MM.1S (cell line): ENCODE results near the gene GAS2L2.

Source experiments
- EZH2 ChIP-seq: fragments of 300-600 bp; sonication (generic); optimal IDR thresholded peaks from 2 replicates; pipeline ENCODE3; 2017; ENCODE audit warnings: low read depth, mild to moderate bottlenecking, antibody characterized with exemption, low read length, mixed read lengths
- EZH2phosphoT487 ChIP-seq: fragments of 300-600 bp; sonication (generic); IDR thresholded peaks from 2 replicates; pipeline ENCODE4 v1.6.1; 2018; ENCODE audit warnings: antibody characterized with exemption, low read length
- TF ChIP-seq, protein P1 (sequence below): fragments of 300-600 bp; sonication (generic); IDR thresholded peaks from 2 replicates; pipeline ENCODE4 v1.5.1; 2016; ENCODE audit warnings: antibody characterized with exemption, low read length, mixed read lengths

DNA sequence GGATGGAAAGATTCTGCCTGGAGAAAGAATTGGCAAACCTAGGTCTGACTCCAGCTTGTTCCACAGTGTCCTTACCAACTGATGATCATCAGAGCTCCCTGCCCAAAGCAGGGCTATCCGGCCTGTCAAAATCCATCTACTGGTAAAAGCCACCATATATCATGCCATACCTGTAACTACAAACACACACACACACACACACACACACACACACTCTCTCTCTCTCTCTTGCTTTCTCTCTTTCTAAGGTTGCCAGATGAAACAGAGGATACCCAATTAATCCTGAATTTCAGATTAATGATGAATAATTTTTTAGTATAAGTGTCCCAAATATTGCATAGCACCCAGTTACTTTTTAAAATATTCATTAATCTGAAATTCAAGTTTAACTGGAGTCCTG, 43.9 kb upstream of the GAS2L2 start:
- TF ChIP-seq, protein P1, sequence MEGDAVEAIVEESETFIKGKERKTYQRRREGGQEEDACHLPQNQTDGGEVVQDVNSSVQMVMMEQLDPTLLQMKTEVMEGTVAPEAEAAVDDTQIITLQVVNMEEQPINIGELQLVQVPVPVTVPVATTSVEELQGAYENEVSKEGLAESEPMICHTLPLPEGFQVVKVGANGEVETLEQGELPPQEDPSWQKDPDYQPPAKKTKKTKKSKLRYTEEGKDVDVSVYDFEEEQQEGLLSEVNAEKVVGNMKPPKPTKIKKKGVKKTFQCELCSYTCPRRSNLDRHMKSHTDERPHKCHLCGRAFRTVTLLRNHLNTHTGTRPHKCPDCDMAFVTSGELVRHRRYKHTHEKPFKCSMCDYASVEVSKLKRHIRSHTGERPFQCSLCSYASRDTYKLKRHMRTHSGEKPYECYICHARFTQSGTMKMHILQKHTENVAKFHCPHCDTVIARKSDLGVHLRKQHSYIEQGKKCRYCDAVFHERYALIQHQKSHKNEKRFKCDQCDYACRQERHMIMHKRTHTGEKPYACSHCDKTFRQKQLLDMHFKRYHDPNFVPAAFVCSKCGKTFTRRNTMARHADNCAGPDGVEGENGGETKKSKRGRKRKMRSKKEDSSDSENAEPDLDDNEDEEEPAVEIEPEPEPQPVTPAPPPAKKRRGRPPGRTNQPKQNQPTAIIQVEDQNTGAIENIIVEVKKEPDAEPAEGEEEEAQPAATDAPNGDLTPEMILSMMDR = no peak
- no peak for TF ChIP-seq EZH2
- no peak for TF ChIP-seq EZH2phosphoT487
